OCI-LY7 (cell line): ENCODE measurements around the gene FGR.

Source experiments
- EZH2phosphoT487 ChIP-seq: fragments of 200-600 bp; sonication (generic); IDR thresholded peaks from 2 replicates; pipeline ENCODE4 v1.6.1; 2018; ENCODE audit warnings: low read depth, borderline replicate concordance, mild to moderate bottlenecking, mixed run types, antibody characterized with exemption, low read length, moderate library complexity, mixed read lengths
- TF ChIP-seq, protein P1 (sequence below): fragments of 200-600 bp; sonication (generic); conservative IDR thresholded peaks from 2 replicates; pipeline ENCODE4 v1.5.1; 2014; ENCODE audit warnings: mild to moderate bottlenecking, antibody characterized with exemption, low read length, moderate library complexity, mixed read lengths

DNA sequence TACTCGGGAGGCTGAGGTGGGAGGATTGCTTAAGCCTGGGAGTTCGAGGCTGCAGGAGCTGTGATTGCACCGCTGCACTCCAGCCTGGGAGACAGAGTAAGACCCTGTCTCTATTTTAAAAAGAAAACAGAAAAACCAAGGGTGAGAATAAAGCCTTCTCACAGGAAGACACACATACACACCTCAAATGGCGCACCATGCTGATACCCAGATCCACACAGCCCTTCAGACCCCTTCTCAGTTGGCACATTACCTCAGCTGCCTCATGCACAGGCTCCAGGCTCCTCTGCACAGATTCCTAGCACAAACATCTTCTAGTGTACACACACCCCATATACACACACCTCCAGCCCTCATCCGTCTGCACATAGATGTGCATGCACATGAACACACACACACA is 7.9 kb downstream of the FGR start:
- no peak for TF ChIP-seq EZH2phosphoT487
- TF ChIP-seq, protein P1, sequence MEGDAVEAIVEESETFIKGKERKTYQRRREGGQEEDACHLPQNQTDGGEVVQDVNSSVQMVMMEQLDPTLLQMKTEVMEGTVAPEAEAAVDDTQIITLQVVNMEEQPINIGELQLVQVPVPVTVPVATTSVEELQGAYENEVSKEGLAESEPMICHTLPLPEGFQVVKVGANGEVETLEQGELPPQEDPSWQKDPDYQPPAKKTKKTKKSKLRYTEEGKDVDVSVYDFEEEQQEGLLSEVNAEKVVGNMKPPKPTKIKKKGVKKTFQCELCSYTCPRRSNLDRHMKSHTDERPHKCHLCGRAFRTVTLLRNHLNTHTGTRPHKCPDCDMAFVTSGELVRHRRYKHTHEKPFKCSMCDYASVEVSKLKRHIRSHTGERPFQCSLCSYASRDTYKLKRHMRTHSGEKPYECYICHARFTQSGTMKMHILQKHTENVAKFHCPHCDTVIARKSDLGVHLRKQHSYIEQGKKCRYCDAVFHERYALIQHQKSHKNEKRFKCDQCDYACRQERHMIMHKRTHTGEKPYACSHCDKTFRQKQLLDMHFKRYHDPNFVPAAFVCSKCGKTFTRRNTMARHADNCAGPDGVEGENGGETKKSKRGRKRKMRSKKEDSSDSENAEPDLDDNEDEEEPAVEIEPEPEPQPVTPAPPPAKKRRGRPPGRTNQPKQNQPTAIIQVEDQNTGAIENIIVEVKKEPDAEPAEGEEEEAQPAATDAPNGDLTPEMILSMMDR: no peak
